GM04504 (cell line): ENCODE results near the gene NAPSA.
"Not testable (repeated sequence)": the region's sequence is repeated elsewhere in the genome, so short reads cannot be mapped to it uniquely, and the experiment has no call there.

Experiments
- DNase-seq: peaks from one replicate; pipeline ENCODE4 v3.0.0-alpha.2; 2012; ENCODE audit warnings: low read depth

NAPSA gene

GRCh38 chr19:50330365-50331078 is 34.9 kb downstream of the NAPSA start:
- no peak for DNase-seq

DNA sequence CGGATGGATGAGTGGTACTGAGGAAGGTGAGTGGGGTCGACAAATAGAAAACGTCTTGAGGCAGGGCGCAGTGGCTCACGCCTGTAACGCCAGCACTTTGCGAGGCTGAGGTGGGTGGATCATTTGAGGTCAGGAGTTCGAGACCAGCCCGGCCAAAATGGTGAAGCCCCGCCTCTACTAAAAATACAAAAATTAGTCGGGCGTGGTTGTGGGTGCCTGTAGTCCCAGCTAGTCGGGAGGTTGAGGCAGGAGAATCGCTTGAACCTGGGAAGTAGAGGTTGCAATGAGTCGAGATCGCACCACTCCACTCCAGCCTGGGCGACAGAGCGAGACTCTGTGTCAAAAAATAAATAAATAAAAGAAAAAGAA is 35.5 kb downstream of the NAPSA start:
- DNase-seq, result not testable (repeated sequence)

DNA sequence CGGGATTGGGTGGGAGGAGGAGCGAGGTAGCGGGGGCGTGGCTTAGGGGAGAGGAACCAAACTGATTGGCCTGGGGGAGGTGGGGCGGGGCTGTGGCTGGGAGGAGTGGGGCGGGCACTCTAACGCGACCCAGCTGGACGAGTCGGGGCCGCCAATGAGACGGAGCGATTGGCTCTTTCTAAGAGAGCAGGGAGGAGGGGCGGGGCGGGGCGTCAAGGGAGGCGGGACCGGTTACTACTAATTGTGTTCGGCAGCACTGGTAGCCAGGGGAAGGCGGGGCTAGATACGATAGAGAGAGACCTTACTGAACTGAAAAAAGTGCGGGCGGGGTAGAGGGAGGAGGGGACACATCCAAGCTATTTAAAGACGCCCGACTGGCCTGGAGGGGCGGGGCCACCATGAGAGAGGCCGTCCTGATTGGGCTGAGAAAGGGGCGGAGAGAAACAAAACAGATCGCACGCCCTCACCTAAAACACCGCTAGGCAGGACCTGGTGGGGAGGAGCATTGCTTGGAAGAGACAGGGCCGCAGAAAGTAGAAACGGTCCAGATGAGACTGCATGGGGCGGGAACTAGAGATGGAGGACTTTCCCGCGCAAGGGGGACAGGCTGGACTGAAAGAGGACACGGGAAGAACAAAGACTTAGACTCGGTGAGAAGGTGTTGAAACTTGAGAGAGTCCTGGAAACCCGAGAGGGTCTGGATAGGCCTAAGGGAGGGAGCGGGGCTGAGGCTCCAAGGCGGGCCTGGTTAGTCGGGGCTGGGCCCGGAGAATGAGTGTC is 36.1 kb downstream of the NAPSA start, which contains the start of gene KCNC3:
KCNC3 (minus strand) TSS at position 232 of the 780 bp plus-strand sequence. CDS start 295 bp downstream, outside the sequence.
- DNase-seq, result peak; percentile 23

DNA sequence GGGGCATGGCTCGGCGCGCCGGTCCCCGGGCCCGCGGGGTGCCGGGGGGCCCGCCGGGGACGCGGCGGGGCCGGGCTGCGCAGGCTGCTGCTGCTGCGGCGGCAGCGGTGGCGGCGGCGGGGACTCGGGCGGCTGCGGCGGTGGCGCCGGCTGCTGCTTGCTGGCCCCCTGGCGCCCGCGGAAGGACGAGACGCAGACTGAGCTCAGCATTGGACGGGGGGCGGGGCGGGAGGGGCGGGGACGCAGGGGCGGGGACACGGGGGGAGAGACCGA is 36.6 kb downstream of the NAPSA start:
- no peak for DNase-seq

DNA sequence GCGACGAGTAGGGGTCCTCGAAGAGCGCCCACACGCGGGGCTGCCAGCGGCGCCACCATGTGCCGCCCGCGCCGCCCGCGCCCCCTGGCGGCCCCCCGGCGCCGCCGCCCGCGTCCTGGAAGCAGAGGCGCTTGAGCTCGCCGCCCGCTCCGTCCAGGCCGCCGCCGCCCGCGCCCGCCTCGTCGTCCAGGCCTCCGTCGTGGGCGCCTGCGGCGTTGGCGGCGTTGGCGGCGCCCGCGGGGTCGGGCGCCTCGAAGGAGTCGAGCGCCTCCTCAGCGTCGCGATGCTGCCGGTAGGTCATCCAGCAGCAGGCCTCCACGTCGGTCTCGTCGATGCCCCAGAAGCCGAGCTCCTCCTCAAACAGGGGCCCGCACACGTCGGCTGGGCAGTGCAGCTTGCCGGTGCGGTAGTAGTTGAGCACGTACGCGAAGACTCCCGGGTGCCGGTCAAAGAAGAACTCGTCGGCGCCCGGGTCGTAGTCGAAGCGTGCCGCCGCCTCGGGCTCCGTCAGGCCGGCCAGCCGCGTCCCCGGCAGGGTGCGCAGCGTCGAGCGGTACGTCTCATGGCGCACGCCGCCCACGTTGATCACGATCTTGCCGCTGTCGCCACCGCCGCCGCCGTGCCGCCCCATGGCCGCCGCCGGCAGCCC is 37.1 kb downstream of the NAPSA start:
- no peak for DNase-seq

- DNase-seq, result no peak
These were observed 37.8 kb downstream of the NAPSA start for GRCh38 chr19:50327461-50328223.

DNA sequence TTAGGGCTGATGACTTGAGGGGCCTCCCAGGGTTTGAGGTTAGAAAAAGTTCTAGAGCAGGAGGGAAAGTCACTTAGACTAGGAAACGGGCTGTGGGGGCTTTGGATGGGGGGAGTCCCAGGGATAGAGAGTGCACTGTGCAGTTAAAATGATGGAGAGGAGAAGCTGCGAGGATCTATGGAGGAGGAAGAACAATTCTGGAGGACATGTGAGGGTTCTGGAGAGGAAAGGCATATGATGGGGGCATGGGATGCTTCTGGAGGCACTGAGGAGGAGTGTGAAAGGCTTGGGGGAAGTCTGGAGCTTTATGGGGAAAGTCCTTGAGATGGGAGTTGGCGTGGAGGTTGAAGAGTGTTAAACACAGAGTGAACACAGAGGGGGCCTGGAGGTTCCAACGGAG is 38.4 kb downstream of the NAPSA start:
- no peak for DNase-seq

DNA sequence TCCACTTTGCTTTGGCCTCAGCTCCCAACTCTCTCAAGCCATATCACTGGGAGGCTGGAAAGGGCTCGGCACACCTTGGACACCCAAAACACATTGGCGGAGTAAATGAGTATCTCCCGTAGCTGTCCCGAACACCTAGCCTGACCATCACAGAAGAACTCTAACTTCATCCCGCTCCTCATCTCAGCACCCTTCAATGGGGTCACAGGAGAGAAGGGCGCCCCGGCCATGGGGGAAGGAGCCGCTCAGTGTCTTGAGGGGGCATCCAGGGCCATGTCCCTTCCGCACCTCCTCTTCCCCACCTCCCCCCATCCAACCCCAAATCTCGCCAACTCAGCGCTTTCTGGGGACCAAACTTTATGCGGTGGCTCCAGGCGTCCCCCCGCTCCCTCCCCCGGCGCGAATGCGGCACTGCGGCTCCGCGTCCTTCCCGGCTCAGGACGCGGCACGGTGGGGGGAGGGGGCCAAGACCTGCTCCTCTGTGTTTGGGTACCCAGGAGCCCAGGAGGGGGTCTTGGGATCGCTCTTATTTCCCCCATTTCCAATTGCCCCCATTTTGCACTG is 39.3 kb downstream of the NAPSA start:
- DNase-seq, result no peak

DNA sequence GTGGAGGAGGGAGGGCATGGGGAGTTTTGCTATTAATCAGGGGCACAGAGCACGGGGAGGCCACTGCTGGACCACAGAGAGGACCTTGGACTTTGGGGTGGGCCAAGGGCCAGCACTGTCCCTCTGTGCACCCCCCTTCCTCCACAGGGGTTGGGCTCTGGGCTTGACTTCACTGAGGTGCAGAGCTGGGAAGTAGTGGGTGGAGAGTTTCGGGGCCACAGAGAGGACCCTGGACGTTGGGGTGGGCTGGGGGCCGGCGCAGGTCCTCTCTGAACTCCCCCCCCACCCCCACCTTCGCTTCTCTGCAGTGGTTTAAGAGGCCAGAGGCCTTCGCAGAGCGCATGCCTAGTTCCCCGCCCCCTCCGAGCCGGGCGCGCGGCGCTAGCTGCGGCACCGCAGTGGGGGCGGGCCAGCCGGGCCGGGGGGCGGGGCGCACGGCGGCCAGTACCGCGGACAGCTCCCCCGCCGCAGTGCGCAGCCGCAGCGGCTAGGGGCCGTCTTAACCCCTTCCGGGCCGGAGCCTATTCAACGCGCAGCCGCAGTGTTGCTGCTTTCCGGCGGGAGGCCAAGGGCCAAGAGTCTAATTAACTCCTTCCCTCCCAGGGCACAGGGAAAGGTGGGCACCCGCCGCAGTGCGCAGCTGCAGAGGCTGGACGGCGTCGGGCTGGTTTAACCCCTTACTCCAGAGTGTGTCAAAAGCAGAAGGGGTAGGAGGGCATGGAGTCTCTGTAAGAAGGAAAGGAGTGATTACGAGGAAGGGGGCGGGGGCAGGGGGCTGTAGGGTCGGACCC is 39.9 kb downstream of the NAPSA start:
- DNase-seq, result no peak

DNA sequence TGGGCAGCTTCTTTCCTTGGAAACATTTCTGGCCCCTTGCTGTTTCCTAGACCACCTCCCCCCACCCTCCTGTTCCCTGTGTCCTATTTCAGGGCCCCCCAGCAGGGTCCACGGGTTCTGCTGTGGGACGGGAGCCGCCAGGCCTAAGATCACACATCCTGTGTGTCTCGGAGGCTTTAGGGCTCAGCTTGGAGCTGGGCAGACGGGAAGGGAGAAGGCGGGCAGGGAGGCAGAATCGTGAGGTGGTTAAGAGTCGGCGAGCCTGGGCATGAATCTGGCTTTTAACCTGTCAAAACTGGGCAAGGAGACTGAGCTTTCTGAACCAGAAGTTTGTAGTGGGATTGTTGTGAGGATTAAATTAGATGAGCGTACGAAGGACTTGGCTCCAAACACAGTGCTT is 41.1 kb downstream of the NAPSA start:
- DNase-seq, result no peak

- DNase-seq, result no peak
These were observed 41.7 kb downstream of the NAPSA start for GRCh38 chr19:50323782-50324133.

DNA sequence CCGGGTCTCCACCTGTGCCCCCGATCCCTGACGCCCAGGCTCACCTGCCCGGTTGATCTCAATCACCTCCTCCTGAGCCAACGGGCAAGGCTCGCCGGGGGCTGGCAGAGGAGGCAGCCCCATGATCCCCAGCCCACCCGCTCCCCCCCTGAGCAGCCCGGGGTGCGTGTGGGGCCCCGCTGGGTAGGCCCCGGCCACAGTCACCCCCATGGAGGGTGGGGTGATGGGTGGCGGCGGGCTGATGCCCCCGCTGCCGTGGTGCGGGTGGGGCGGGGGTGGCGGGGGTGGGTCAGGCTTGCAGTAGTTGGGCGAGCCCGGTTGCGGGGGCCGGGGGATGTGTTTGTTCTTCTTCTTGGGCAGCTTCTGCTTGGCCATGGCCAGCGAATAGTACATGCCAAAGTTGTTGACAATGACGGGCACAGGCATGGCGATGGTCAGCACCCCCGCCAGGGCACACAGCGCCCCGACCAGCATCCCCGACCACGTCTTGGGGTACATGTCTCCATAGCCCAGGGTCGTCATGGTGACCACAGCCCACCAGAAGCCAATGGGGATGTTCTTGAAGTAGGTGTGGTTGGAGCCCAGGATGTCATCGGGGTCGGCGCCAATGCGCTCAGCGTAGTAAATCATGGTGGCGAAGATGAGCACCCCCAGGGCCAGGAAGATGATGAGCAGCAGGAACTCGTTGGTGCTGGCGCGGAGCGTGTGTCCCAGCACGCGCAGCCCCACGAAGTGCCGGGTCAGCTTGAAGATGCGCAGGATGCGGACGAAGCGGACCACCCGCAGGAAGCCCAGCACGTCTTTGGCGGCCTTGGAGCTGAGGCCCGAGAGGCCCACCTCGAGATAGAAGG is 42.3 kb downstream of the NAPSA start:
- DNase-seq, result no peak

DNA sequence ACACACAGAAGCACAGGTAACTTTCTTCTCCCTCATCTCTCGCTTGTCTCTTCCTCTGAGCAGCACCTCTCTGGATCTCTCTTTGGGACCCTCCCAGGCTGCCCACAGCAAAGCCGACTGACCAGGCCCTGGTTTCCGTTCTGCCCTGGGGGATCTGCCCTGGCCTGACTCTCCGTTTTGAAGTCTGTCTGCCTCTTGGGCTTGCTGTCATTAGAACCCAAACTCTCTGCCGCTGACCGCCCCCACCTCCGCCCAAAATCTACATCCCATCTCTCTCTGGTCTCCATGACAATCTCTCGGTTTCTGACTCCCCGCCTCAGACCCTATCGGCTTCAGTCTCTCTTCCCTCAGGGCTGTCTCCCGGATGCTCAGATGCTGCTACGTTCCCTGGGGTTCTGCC is 43.2 kb downstream of the NAPSA start:
- no peak for DNase-seq

GRCh38 chr19:50321831-50322230 is 43.6 kb downstream of the NAPSA start:
- DNase-seq, result no peak

DNA sequence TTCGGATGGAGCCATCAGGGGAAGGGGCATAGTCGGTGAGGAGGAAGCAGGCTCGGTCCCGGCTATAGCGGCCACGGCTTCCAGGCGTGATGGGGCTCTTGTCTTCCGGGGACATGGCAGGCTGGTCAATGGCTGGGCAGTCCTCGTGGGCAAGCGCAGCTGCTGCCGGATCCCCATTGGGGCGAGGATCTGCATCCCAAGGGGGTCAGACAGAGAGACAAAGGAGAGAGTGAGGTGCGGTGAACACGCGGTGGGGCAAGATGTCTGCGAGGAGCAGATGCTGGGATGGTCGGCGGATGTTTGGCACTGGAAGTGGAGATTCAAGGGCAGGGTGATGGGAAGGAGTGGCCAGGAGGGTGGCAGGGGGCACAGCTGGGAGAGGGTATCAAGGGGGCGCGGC is 44.8 kb downstream of the NAPSA start:
- no peak for DNase-seq

GRCh38 chr19:50320051-50320450 is 45.4 kb downstream of the NAPSA start:
- DNase-seq, result no peak

DNA sequence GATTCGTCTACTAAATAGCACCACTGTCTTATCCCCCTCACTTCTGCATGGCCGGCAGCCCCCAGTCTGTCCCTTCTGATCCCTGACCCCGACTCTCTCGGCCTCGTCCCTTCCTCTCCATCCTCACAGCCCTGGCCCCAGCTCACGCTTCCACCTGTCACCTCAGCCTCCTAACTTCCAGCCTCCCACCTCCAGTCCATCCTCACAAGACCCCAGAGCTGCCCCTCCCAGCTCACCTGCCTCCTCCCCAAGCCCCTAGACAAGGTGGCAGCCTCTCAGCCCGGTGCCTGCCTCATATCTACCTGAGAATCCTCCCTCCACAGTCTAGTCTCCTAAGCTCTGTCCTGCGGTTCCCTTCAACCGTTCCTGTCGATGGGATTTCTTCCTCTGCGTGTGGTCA is 46.3 kb downstream of the NAPSA start:
- no peak for DNase-seq

- no peak for DNase-seq
These were observed 47.0 kb downstream of the NAPSA start for GRCh38 chr19:50318438-50318837.

DNA sequence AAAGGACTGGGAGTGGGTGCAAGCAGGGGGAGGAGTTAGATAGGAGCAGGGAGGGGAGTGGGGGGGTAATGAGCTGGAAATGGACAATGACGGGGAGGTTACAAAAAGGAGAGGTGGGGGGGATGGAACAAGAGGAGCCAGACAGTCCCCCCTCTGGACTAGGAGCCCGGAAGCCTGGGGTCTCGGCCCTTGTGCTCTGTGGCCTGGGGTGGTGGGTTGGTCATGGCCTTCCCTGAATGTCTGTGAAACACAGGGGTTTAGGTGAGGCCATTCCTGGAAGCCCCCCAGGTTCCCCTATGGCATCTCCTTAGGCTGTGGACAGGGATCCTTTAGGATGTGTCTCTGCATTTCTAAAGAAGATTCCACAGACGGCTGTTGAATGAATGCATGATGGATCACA is 48.3 kb downstream of the NAPSA start:
- DNase-seq, result no peak

GRCh38 chr19:50315773-50316448 is 49.5 kb downstream of the NAPSA start:
- no peak for DNase-seq
